GM21786 (cell line): Measurements from ENCODE around the gene LYST.
"Not testable (repeated sequence)": the region's sequence is repeated elsewhere in the genome, so short reads cannot be mapped to it uniquely, and the experiment has no call there.

Source experiments
- ATAC-seq: cut with Tn5 transposase; IDR thresholded peaks from one replicate; pipeline ENCODE4 v1.9.1; 2021; ENCODE audit not compliant: unreplicated experiment

The LYST gene

DNA sequence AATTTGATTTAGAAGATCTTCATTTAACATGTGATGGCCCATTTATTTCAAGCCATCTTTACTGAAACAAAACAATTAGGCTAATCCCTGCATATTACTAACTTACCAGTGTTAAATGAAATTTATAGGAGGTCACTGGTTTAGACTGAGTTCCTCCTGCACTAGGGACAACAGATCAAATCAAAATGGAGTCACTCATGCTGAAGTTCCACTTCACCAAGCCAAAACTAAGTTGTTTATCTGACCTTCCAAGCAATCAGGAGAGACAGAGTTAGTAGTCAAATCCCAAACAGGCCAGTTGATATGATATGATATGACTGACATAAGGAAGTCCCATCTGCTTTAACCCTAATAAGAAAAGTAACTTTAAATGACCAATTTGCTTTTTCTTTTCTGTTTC, 4.8 kb downstream of the LYST start:
- ATAC-seq: no peak

DNA sequence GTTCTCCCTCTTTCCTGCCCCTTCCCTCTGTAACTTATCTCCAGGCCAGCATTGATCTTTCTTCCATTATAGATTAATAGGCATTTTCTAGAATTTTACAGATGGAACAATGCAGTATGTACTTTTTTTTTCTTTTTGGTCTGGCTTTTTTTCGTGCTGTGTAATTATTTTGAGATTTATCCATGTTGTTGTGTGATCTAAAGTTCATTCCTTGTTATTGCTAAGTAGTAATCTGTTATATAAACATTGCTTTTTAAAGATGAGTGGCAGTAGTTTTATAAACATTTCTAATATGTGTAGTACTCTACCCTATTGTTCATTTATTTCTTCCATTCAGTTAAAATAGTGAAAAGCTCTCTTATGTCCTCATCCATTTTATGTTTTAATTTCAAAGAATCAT, 5.9 kb downstream of the LYST start:
- ATAC-seq: no peak

DNA sequence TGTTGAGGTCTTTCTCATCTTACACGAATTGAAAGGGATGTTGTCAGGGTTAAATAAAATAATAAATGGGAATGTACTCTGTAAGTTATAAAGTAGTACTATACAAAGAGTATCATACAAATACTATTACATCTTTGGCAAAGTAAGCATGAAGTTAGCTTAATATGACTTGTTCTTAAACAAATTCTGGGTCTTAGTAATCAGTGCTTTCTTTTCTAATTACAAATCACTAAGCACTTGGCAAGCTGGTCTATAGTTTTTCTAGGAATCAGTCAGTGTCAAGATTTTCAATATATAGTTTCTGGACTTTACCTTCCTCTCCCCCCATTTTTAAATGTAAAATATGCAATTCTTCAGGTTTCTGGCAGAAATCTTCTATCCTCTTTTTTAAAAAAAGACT, 6.9 kb downstream of the LYST start:
- no peak for ATAC-seq

DNA sequence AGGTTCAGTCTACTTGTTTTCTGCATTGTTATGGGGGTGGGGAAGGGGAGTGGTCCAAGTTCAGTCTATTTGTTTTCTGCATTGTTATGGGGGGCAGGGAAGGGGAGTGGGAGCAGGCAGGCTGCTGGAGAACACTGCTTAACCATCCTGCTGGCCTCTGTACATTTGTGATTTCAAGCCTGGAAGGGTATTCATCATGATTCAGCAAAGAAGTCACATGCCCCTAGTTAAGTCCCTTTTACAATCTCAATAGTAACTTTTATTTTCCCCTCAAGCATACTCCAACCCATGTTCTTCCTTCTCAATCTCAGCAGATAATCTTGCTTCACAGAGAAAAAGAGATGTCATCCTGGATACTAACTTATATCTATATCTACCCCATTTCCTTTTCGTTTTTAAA, 7.9 kb downstream of the LYST start:
- ATAC-seq: no peak

- no peak for ATAC-seq
These were observed 8.9 kb downstream of the LYST start for GRCh38 chr1:235857756-235858155.

DNA sequence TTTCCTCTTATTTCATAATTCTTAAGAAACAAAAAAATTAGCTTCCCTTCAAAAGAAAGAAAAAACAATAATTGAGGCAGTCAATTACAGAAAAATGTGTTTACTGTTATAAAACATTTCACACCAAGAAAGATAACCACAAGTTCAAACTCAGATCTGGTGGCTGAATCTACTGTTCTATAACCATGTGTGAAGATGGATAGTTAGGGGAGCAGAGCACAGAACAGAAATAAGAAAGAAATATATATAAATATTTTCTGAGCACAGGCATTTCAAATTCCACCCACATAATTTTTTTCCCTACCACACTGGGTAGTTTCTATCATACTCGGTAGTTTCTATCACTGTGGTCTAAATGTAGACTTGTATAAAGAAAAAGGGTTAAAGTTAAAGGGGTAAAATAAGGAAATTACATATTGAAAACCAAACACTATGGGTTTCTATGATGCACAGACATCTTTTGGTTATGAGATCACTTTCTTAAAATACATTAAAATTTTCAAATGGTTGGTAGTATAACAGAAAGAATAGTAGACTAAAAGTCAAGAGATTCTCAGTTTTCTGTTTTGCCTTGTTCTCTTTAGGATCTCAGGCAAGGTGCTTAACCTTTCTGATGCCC, 10.8 kb downstream of the LYST start:
- peak; percentile 48 for ATAC-seq

- no peak for ATAC-seq
These were observed 12.4 kb downstream of the LYST start for GRCh38 chr1:235854347-235854746.

DNA sequence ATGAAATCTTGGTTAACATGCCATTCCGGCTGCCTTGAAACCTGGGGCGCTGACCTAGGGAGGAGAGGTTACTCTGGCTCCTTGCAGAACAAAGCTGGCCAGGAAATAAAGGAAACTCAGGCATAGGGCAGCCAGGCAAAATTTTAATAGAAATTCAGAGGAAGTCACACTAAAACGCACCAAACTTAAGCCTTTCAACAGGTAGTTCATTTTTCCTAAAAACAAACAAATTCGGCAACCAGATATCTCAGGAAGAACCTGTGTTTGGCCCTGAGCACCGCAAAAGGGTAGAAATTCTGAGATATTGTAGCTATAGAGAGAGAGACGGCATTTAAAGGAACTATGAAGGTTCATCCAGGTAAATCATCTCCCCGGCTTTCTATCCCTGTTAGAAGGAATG, 13.1 kb downstream of the LYST start:
- ATAC-seq: no peak

- ATAC-seq: no peak
These were observed 13.8 kb downstream of the LYST start for GRCh38 chr1:235852887-235853286.

DNA sequence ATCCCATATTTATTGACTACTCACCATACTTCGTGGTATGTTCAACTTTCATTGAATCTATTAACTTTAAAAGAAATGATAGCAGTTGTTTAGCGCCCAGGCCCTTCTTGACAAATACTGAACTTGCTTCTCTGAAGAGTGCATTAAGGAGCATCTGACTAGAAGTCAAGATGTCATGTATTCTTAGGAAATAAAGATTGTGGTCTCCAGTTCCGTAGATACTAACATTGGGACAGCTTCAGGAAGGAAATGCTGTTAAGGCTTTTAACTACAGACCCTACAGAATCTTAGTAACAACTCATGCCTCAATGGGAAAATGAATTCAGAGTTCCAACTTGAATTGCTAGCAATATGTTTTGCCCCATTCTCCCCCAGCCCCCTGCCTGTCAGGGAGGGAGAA, 14.8 kb downstream of the LYST start:
- ATAC-seq: no peak

- not testable (repeated sequence) for ATAC-seq
These were observed 18.5 kb downstream of the LYST start for GRCh38 chr1:235848251-235848650.

DNA sequence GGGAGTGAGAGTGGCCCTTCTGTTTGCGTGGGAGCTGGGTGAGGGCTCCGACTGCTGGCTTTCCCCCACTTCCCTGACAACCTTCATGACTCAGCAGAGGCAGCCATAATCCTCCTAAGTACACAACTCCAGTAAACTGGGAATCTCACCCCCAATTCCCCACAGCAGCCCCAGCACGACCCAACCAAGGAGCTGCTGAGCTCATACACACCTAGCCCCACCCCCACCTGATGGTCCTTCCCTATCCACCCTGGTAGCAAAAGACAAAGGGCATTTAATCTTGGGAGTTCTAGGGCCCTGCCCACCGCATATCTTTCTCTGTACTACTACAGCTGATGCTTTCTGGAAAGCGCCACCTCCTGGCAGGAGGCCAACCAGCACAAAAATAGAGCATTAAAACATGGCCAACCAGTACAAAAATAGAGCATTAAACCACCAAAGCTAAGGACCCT, 21.0 kb downstream of the LYST start:
- ATAC-seq: not testable (repeated sequence)

- ATAC-seq: no peak
These were observed 21.9 kb downstream of the LYST start for GRCh38 chr1:235844776-235845175.

GRCh38 chr1:235843461-235843961, 23.2 kb downstream of the LYST start:
- peak; percentile 53 for ATAC-seq

- peak; percentile 81 for ATAC-seq
These were observed 24.7 kb downstream of the LYST start for GRCh38 chr1:235841938-235842545.

- no peak for ATAC-seq
These were observed 28.7 kb downstream of the LYST start for GRCh38 chr1:235838021-235838420.

GRCh38 chr1:235835226-235835625, 31.5 kb downstream of the LYST start:
- ATAC-seq: no peak

DNA sequence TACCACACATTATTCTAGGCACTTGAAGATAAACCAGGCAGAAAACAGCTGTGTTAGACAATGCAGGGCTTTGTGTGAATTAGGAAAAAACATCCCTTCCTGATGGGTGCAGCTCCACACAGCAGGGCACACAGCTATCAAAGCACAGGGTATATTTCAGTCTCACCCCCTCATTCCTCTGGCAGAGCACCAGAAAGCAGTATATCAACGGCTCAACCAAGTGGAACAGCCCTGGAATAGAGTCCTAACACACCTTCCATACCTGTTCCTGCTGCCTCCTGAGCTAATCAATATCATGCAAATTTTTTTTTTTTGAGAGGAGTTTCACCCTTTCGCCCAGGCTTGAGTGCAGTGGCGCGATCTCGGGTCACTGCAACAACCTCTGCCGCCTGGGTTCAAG, 32.1 kb downstream of the LYST start:
- ATAC-seq: no peak

DNA sequence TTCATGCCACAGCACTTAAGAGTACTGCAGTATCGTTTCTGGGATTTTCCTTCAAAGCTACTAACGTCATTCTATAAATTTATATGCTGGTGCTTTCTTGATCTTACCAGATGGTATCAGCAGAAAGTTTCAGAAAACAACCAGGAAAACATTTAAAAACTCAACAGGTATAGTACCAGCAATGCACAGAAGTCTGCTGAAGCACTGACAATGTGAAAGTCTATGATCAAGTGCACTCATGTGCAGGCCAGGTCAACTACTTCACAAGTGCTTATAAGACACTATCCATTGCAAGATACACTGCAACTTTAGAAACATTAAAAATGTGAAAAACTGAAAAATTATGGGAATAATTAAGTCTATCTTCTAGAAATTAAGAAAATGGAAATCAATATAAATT, 34.7 kb downstream of the LYST start:
- no peak for ATAC-seq

GRCh38 chr1:235831148-235831547, 35.6 kb downstream of the LYST start:
- ATAC-seq: peak; percentile 98

GRCh38 chr1:235826102-235826854, 40.4 kb downstream of the LYST start:
- no peak for ATAC-seq

- ATAC-seq: no peak
These were observed 41.5 kb downstream of the LYST start for GRCh38 chr1:235825229-235825628.
